Muscle layer of duodenum (tissue), 2 donors: ENCODE data around the gene FNDC4.

Experiments
- H3K27ac ChIP-seq: one replicate; pipeline ENCODE4 v1.7.0; 2013; ENCODE audit warnings: mild to moderate bottlenecking, low read length
- H3K27me3 ChIP-seq: one replicate; pipeline ENCODE4 v1.7.0; 2013; ENCODE audit warnings: low read depth, mild to moderate bottlenecking, control low read depth, low read length
- H3K36me3 ChIP-seq, 2 donors: one replicate each; pipeline ENCODE4 v1.7.0; 2013; ENCODE audit warnings: low read length in 2 of 2, control low read depth in 1 of 2, mild to moderate bottlenecking in 1 of 2; ENCODE audit not compliant: insufficient read depth in 2 of 2, control insufficient read depth in 1 of 2
- H3K4me1 ChIP-seq, 2 donors: one replicate each; pipeline ENCODE4 v1.7.0; 2013; ENCODE audit warnings: low read length in 2 of 2, mild to moderate bottlenecking in 2 of 2, control low read depth in 1 of 2, moderate library complexity in 1 of 2; ENCODE audit not compliant: insufficient read depth in 2 of 2, control insufficient read depth in 1 of 2
- H3K4me3 ChIP-seq, 2 donors: one replicate each; pipeline ENCODE4 v1.7.0; 2013; ENCODE audit warnings: low read length in 2 of 2, low read depth in 1 of 2, mild to moderate bottlenecking in 1 of 2
- H3K9me3 ChIP-seq, 2 donors: one replicate each; pipeline ENCODE4 v1.7.0; 2013; ENCODE audit warnings: low read length in 2 of 2, control low read depth in 1 of 2, mild to moderate bottlenecking in 1 of 2; ENCODE audit not compliant: control insufficient read depth in 1 of 2
- donor health status: healthy.

The FNDC4 gene

DNA sequence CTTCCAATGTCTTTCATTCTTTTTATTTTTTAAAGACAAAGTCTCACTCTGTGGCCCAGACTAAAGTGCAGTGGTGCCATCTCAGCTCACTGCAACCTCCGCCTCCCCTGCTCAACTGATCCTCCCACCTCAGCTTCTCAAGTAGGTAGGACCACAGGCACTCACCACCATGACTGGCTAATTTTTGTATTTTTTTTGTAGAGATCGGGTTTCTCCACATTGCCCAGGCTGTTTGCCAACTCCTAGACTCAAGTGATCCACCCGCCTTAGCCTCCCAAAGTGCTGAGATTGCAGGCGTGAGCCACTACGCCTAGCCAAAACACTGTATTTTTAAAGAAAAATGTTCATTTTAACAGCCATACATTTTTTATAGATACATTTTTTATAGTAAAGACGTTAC lies 14.3 kb upstream of the FNDC4 start:
- Histone ChIP-seq H3K27ac (no peak overlapping the region), H3K4me3 (no peak overlapping the region), H3K27me3 (no peaks in the 10 kb centered on the region), H3K36me3 (no peaks in the 10 kb centered on the region), H3K9me3 (no peaks in the 10 kb centered on the region), H3K4me1 (no peaks in the 10 kb centered on the region)

DNA sequence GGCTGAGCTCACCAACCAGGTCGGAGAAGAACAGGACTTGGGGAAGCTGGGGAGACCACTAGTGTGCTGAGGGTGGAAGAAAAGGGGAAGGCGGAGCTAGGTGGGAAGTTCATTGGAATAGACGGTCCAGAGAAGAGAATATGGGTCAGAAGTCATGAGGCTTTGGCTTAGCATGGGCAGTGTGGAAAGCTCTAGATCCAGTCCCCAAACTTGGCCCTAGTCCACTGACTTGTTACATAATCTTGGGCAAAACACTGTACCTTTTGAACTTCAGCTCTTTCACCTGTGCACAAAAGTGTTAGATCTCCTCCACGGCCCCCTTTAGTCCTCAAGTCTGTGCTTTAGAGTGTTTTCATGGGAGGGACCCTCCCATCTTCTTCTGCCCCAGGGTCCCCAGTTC lies 12.3 kb upstream of the FNDC4 start:
- Histone ChIP-seq H3K27ac (no peak overlapping the region), H3K9me3 (no peaks in the 10 kb centered on the region), H3K27me3 (no peaks in the 10 kb centered on the region), H3K4me1 (no peaks in the 10 kb centered on the region), H3K36me3 (no peaks in the 10 kb centered on the region), H3K4me3 (no peak overlapping the region)

DNA sequence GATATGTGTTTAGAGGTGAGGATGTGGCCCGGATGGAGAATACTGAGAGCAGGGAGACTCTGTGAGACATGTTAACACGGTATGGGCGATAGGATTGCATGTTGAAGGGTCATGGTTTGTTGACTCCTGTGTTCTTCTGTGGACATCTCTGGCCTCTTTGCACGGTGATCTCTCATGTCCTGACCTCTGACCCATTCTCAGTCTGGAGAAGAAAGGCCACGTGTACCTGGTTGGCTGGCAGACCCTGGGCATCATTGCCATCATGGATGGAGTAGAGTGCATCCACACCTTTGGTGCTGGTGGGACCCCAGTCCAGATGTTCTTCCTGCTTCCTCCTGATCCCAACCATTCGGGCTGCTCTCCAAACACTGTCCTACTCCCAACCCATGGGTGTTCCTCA lies 11.6 kb upstream of the FNDC4 start:
- Histone ChIP-seq H3K4me1 (no peaks in the 10 kb centered on the region), H3K27ac (no peak overlapping the region), H3K36me3 (no peaks in the 10 kb centered on the region), H3K4me3 (no peak overlapping the region), H3K9me3 (no peaks in the 10 kb centered on the region), H3K27me3 (no peaks in the 10 kb centered on the region)

DNA sequence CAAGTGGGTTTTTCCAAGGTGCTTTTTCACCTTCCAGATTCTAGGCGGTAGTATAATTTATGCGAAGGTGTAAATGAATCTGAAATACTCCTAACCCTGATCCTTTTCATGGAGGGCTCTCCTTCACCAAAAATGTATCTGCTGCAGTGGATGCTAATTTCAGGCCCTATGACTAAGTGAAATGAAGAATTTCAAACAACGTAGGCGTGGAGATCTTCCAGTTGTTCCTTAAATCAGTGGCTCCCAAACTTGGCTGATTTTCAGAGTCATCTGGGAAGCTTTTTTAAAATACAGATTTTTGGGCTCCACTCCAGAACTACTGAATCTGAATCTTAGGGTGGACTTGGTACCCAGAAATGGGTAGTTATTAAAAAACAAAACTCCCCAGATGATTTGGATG lies 7.1 kb upstream of the FNDC4 start:
- Histone ChIP-seq H3K27ac (no peak overlapping the region), H3K36me3 (no peaks in the 10 kb centered on the region), H3K4me1 (no peaks in the 10 kb centered on the region), H3K27me3 (no peaks in the 10 kb centered on the region), H3K4me3 (no peak overlapping the region), H3K9me3 (no peaks in the 10 kb centered on the region)

DNA sequence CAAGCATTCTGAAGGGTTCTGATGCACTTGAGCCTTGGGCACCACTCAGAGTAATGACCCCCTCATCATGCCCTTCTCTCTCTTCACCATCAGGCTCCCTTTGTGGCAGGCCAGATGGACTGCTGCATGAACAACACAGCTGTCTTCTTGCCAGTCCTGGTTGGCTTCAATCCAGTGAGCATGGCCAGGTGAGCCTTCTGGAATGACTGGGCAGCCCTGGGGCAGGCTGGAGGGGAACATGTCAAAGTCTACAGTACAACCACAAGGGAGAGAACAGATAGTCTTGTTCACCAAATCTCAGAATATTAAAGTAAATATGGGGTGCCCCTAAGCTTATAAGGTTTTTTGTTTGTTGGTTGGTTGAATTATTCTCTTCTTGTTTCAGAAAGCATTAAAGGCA lies 6.0 kb upstream of the FNDC4 start:
- Histone ChIP-seq H3K9me3 (no peaks in the 10 kb centered on the region), H3K27ac (no peak overlapping the region), H3K4me1 (no peaks in the 10 kb centered on the region), H3K27me3 (no peaks in the 10 kb centered on the region), H3K36me3 (no peaks in the 10 kb centered on the region), H3K4me3 (no peak overlapping the region)

DNA sequence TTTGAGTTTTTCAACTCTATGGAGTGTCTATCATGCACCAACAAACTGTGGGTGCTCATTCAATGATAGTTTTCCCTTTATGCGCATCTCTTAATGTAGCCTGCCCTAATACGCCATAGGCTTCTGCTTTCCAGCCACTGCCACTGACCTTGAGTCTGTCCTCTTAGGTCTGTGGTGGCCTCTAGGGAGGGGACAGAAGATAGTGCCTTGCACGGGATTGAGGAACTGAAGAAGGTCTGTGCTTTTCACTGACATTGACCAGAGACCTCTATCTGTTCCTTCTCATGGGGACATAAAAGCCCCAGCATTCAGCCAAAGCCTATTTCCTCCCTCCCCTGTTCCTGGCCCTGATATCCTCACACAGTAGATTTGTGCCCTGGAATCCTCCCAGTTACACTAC lies 4.0 kb upstream of the FNDC4 start:
- Histone ChIP-seq H3K36me3 (no peaks in the 10 kb centered on the region), H3K27ac (no peak overlapping the region), H3K27me3 (no peaks in the 10 kb centered on the region), H3K4me3 (no peak overlapping the region), H3K9me3 (no peaks in the 10 kb centered on the region), H3K4me1 (no peaks in the 10 kb centered on the region)

DNA sequence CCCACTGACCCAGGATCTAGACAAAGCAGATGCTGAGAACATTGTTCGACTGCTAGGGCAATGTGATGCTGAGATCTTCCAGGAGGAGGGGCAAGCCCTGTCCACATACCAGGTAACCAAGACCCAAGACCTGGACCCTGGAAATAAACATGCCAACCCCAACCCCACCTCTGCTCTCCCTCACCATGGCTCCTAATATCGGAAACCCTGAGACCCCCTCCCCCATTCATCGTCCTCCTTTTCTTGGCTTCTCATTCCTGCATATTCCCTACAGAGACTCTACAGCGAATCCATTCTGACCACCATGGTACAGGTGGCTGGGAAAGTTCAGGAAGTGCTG lies 2.3 kb upstream of the FNDC4 start:
- Histone ChIP-seq H3K27me3 (no peaks in the 10 kb centered on the region), H3K36me3 (no peaks in the 10 kb centered on the region), H3K4me3 (no peak overlapping the region), H3K4me1 (no peaks in the 10 kb centered on the region), H3K27ac (no peak overlapping the region), H3K9me3 (no peaks in the 10 kb centered on the region)

DNA sequence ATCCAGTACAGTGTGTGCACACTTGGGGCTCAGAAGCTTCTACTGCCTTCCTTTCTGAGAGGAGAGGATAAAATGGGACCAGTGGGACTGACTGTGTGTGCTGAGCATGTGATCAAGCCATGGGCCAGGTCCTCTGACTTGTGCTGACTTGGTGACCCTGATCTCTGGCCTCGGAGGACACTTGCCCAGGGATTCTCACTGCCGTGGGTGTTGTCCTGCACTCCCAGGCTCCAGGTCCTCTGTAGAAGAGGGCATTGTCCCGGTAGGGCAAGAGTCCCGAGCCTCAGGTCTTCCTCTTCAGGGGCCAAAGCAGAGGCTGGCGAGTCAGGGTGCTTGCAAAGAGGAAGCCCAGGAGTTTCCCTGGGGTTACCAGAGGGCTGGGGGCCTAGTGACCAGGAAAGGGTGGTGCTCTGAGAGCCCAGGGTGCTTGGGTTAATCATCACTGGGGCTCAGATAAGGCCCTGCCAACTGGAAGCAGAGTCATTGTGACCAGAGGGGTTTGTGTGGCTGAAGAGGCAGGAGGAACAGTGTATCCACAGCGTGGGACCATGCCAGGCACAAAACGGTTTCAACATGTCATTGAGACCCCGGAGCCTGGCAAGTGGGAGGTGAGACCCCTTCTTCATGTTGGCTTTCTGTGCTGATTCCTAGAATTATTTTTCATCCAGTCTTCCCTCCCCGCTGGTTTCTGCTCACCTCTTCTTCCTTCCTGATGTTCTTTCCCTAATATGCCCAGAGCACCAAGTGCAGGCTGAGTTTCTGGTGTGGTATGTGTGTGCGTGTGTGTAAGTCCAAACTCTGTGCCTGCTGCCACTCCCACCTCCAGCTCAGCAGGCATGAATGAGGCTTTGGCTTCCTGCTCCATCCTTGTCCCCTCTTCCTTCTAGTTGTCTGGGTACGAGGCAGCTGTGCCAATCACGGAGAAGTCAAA lies 1.6 kb upstream of the FNDC4 start, which contains the start of gene GCKR:
TSS of gene GCKR (plus strand) at position 483 of the 931 bp plus-strand sequence. CDS start at position 549, 66 bp downstream.
- no peaks in the 10 kb centered on the region for H3K9me3 ChIP-seq
- no peaks in the 10 kb centered on the region for H3K4me1 ChIP-seq
- H3K27ac ChIP-seq, result no peak within 1 kb of the TSS
- H3K36me3 ChIP-seq, result peaks cover 0 to 3% of the 10 kb centered on the region in 2 donors
- no peak within 1 kb of the TSS for H3K4me3 ChIP-seq
- no peaks in the 10 kb centered on the region for H3K27me3 ChIP-seq

DNA sequence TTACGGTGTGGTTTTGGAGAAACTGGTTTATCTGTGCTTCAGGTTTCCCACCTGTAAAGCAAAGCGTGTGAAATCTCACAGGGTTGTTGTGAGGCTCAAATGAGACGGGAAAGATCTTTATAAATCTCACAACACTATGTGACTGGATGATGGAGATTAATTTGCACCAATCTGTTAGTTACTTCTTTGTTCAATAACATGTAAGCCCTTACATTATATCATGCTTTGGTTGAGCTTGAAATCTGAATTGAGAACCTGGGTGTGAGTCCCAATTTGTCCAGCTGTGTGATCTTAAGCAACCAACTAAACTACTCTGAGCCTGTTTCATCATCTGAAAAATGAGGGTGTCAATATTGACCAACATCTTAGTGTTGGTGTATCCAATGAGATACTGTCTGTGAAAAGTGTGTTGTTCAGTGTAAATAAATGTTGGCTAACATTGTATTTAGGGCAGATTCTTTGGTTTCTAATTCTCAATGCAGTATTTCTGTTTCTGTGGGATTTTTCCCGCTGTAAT lies 898 bp upstream of the FNDC4 start:
- Histone ChIP-seq H3K27me3 (no peaks in the 10 kb centered on the region), H3K9me3 (no peaks in the 10 kb centered on the region), H3K4me1 (no peaks in the 10 kb centered on the region), H3K36me3 (peaks cover 0 to 7% of the 10 kb centered on the region in 2 donors), H3K4me3 (no peak overlapping the region), H3K27ac (no peak overlapping the region)

DNA sequence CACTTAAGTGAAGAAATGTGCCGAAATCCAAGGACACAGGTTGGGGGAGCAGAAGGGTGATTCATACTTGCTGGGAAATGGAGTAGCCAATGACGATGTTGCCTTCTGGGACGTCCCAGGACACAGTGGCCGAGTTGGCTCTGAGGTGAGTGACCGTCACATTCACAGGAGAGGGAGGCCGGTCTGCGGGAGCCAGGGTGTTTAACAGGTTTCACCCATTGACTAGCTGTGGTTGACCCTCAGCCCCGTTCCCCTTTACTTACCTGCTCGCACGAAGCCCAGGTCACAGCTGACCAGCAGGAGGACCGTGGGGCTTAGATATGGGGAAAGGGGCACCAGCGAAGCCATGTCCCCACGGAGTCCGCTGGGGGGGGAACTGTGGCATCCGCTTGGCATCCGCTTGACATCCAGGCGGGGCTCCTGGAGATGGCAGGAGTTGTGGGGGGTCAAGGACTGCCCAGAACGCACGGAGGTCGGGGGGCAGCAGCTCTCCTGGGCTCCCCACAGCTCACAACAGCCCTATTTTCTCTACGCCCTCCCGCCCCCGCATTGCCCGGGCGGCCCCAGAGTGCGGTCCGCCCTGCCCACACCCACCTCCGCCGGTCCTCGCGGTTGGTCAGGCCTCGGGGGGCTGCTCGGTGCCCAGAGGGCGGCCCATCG lies 586 bp downstream of the FNDC4 start:
- H3K4me3 ChIP-seq, result peak overlapping the region; percentile 41 to 70
- H3K9me3 ChIP-seq, result no peaks in the 10 kb centered on the region
- no peaks in the 10 kb centered on the region for H3K27me3 ChIP-seq
- peaks cover 0 to 7% of the 10 kb centered on the region in 2 donors for H3K36me3 ChIP-seq
- H3K27ac ChIP-seq, result no peak overlapping the region
- peaks cover 0 to 3% of the 10 kb centered on the region in 2 donors for H3K4me1 ChIP-seq

DNA sequence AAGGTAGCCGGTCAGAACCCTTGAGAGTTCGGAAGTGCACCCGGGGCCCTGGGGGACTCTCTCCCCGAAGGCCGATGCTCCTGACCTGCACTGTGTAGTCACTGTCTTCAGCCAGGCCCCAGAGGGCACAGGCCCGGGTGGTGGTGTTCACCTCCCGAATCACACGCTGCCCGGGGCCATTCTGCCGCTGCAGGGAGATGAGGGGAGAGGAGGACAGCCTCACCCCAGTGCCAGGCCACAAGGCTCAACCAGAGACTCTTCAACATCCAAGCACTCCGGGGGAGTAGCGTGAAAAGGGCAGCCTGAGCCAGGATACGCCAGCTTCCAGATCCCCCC lies 1.1 kb downstream of the FNDC4 start:
- H3K4me3 ChIP-seq, result peak overlapping the region; percentile 41 to 70
- H3K27me3 ChIP-seq, result no peaks in the 10 kb centered on the region
- H3K36me3 ChIP-seq, result peaks cover 0 to 7% of the 10 kb centered on the region in 2 donors
- H3K4me1 ChIP-seq, result peaks cover 3 to 5% of the 10 kb centered on the region in 2 donors
- H3K27ac ChIP-seq, result no peak overlapping the region
- no peaks in the 10 kb centered on the region for H3K9me3 ChIP-seq
